ENCODE results near the gene PAFAH1B2.

PAFAH1B2 gene

DNA sequence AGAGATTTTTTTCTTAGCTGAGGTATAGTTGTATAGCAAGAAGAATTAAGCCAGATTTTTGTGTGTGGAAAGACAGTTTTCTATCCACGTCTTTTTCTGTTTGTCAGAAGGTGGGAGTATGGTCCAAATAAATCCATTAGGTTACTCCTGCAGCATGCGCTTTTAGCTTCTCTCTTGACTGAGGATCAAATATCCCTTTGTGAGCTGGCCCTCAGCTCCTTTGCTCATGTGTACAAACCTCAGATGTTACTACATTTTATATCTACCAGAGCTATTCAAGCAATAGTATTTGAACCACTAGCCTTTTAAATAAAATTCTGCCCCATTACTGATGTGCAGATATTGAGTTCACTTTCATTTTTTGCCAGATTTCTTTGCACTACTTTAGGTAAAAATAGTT is 25.6 kb downstream of the PAFAH1B2 start:
- Histone ChIP-seq H3K9ac (ENCODE audit: low read length) (no peak overlapping the region), H3K27ac (ENCODE audit: low read depth, low read length) (no peak overlapping the region), H3K27me3 (ENCODE audit: control insufficient read depth, insufficient read depth, low read length) (no peaks in the 10 kb centered on the region), H3K36me3 (ENCODE audit: control insufficient read depth, insufficient read depth, low read length) (peaks cover 7% of the 10 kb centered on the region), H3K4me3 (ENCODE audit: low read length) (no peak overlapping the region), H3K4me1 (ENCODE audit: control insufficient read depth, insufficient read depth, low read length) (peaks cover 6% of the 10 kb centered on the region)

GRCh38 chr11:117170210-117170609 is 26.1 kb downstream of the PAFAH1B2 start:
- peaks cover 6% of the 10 kb centered on the region for H3K4me1 ChIP-seq (ENCODE audit: control insufficient read depth, insufficient read depth, low read length)
- peak overlapping the region; percentile 22 for H3K27ac ChIP-seq (ENCODE audit: low read depth, low read length)
- no peak overlapping the region for H3K4me3 ChIP-seq (ENCODE audit: low read length)
- H3K36me3 ChIP-seq (ENCODE audit: control insufficient read depth, insufficient read depth, low read length) = peaks cover 7% of the 10 kb centered on the region
- H3K27me3 ChIP-seq (ENCODE audit: control insufficient read depth, insufficient read depth, low read length) = no peaks in the 10 kb centered on the region
- no peak overlapping the region for H3K9ac ChIP-seq (ENCODE audit: low read length)

GRCh38 chr11:117171007-117171403 is 26.9 kb downstream of the PAFAH1B2 start:
- no peak overlapping the region for H3K9ac ChIP-seq (ENCODE audit: low read length)
- peaks cover 6% of the 10 kb centered on the region for H3K4me1 ChIP-seq (ENCODE audit: control insufficient read depth, insufficient read depth, low read length)
- no peak overlapping the region for H3K4me3 ChIP-seq (ENCODE audit: low read length)
- peaks cover 7% of the 10 kb centered on the region for H3K36me3 ChIP-seq (ENCODE audit: control insufficient read depth, insufficient read depth, low read length)
- H3K27me3 ChIP-seq (ENCODE audit: control insufficient read depth, insufficient read depth, low read length) = no peaks in the 10 kb centered on the region
- no peak overlapping the region for H3K27ac ChIP-seq (ENCODE audit: low read depth, low read length)

GRCh38 chr11:117171404-117172061 is 27.4 kb downstream of the PAFAH1B2 start:
- Histone ChIP-seq H3K4me1 (ENCODE audit: control insufficient read depth, insufficient read depth, low read length) (peaks cover 6% of the 10 kb centered on the region), H3K9ac (ENCODE audit: low read length) (no peak overlapping the region), H3K27ac (ENCODE audit: low read depth, low read length) (peak overlapping the region; percentile 3), H3K4me3 (ENCODE audit: low read length) (no peak overlapping the region), H3K36me3 (ENCODE audit: control insufficient read depth, insufficient read depth, low read length) (peaks cover 5% of the 10 kb centered on the region), H3K27me3 (ENCODE audit: control insufficient read depth, insufficient read depth, low read length) (no peaks in the 10 kb centered on the region)

DNA sequence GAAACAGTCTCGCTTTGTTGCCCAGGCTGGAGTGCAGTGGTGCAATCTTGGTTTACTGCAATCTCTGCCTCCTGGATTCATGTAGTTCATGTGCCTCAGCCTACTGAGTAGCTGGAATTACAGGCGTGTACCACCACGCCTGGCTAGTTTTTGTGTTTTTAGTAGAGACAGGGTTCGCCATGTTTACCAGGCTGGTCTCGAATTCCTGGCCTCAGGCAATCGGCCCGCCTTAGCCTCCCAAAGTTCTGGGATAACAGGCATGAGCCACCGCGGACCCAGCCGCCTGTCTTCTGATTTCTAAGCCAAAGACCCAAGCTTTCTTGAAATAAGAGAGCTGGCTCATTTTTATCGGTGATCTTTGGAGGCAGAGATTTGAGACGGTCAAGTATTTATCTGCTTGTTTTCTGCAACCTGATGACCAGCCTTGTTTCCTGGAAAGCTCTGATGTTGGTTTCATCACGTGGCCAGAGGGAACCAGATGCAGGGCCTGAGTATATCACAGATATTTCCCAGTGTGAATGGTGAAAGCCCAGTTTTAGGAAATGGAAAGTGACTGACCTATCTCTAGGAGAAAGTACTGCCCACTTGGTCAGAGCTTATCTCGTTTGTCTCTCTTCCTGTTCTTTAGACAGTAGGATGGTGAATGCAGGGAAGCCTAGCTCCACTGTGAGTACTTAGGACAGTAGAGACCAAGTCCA is 28.8 kb downstream of the PAFAH1B2 start:
- no peak overlapping the region for H3K27ac ChIP-seq (ENCODE audit: low read depth, low read length)
- peaks cover 6% of the 10 kb centered on the region for H3K4me1 ChIP-seq (ENCODE audit: control insufficient read depth, insufficient read depth, low read length)

DNA sequence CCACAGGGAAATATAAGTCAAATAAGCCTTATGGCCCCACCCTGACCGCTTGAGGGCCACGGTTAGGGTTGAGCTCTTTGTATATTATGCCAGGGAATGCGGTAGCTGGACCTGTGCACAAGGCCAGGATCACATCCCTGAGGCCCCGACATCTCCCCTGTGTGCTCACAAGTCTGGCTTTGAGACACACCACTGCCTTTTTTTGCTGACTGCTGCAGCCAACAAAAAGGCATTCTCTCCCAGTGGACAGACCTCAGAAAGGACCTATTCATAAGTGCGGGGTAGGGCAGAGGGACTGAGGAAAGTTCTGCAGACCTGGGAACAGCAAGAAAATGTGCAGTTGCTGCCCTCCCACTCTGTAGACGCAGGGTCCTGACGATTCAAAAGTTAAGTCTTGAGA is 31.0 kb downstream of the PAFAH1B2 start:
- H3K4me1 ChIP-seq (ENCODE audit: control insufficient read depth, insufficient read depth, low read length) = peaks cover 17% of the 10 kb centered on the region
- no peak overlapping the region for H3K9ac ChIP-seq (ENCODE audit: low read length)
- H3K36me3 ChIP-seq (ENCODE audit: control insufficient read depth, insufficient read depth, low read length) = no peaks in the 10 kb centered on the region
- H3K4me3 ChIP-seq (ENCODE audit: low read length) = no peak overlapping the region
- no peaks in the 10 kb centered on the region for H3K27me3 ChIP-seq (ENCODE audit: control insufficient read depth, insufficient read depth, low read length)
- no peak overlapping the region for H3K27ac ChIP-seq (ENCODE audit: low read depth, low read length)

More for the DNA sequence above, 28.8 kb downstream of the PAFAH1B2 start:
- Histone ChIP-seq H3K4me3 (ENCODE audit: low read length) (no peak overlapping the region), H3K27me3 (ENCODE audit: control insufficient read depth, insufficient read depth, low read length) (no peaks in the 10 kb centered on the region), H3K9ac (ENCODE audit: low read length) (no peak overlapping the region), H3K36me3 (ENCODE audit: control insufficient read depth, insufficient read depth, low read length) (no peaks in the 10 kb centered on the region)

GRCh38 chr11:117175781-117176180 is 31.7 kb downstream of the PAFAH1B2 start:
- peaks cover 16% of the 10 kb centered on the region for H3K4me1 ChIP-seq (ENCODE audit: control insufficient read depth, insufficient read depth, low read length)
- H3K9ac ChIP-seq (ENCODE audit: low read length) = no peak overlapping the region
- H3K36me3 ChIP-seq (ENCODE audit: control insufficient read depth, insufficient read depth, low read length) = no peaks in the 10 kb centered on the region
- no peaks in the 10 kb centered on the region for H3K27me3 ChIP-seq (ENCODE audit: control insufficient read depth, insufficient read depth, low read length)
- H3K4me3 ChIP-seq (ENCODE audit: low read length) = no peak overlapping the region
- H3K27ac ChIP-seq (ENCODE audit: low read depth, low read length) = no peak overlapping the region

GRCh38 chr11:117176186-117176585 is 32.1 kb downstream of the PAFAH1B2 start:
- Histone ChIP-seq H3K4me1 (ENCODE audit: control insufficient read depth, insufficient read depth, low read length) (peaks cover 20% of the 10 kb centered on the region), H3K9ac (ENCODE audit: low read length) (no peak overlapping the region), H3K27ac (ENCODE audit: low read depth, low read length) (no peak overlapping the region), H3K4me3 (ENCODE audit: low read length) (no peak overlapping the region), H3K27me3 (ENCODE audit: control insufficient read depth, insufficient read depth, low read length) (no peaks in the 10 kb centered on the region), H3K36me3 (ENCODE audit: control insufficient read depth, insufficient read depth, low read length) (no peaks in the 10 kb centered on the region)

- H3K4me3 ChIP-seq (ENCODE audit: low read length) = peak overlapping the region; percentile 92
- H3K27ac ChIP-seq (ENCODE audit: low read depth, low read length) = peak overlapping the region; percentile 94
- peaks cover 9% of the 10 kb centered on the region for H3K36me3 ChIP-seq (ENCODE audit: control insufficient read depth, insufficient read depth, low read length)
- peak overlapping the region; percentile 84 for H3K9ac ChIP-seq (ENCODE audit: low read length)
- H3K27me3 ChIP-seq (ENCODE audit: control insufficient read depth, insufficient read depth, low read length) = no peaks in the 10 kb centered on the region
- H3K4me1 ChIP-seq (ENCODE audit: control insufficient read depth, insufficient read depth, low read length) = peaks cover 23% of the 10 kb centered on the region
Observed at GRCh38 chr11:117177534-117178209, 33.6 kb downstream of the PAFAH1B2 start.

GRCh38 chr11:117178210-117179034 is 34.3 kb downstream of the PAFAH1B2 start, which contains the start of gene SIDT2:
Gene SIDT2 (plus strand): TSS chr11:117178743. CDS start chr11:117179264, 521 bp downstream.
- Histone ChIP-seq H3K27me3 (ENCODE audit: control insufficient read depth, insufficient read depth, low read length) (no peaks in the 10 kb centered on the region), H3K9ac (ENCODE audit: low read length) (peak within 1 kb of the TSS; percentile 84), H3K36me3 (ENCODE audit: control insufficient read depth, insufficient read depth, low read length) (peaks cover 10% of the 10 kb centered on the region), H3K4me3 (ENCODE audit: low read length) (peak within 1 kb of the TSS; percentile 92), H3K27ac (ENCODE audit: low read depth, low read length) (peak within 1 kb of the TSS; percentile 94), H3K4me1 (ENCODE audit: control insufficient read depth, insufficient read depth, low read length) (peaks cover 23% of the 10 kb centered on the region)

GRCh38 chr11:117179048-117179999 is 35.2 kb downstream of the PAFAH1B2 start:
- Histone ChIP-seq H3K27ac (ENCODE audit: low read depth, low read length) (peak overlapping the region; percentile 94), H3K27me3 (ENCODE audit: control insufficient read depth, insufficient read depth, low read length) (no peaks in the 10 kb centered on the region), H3K4me1 (ENCODE audit: control insufficient read depth, insufficient read depth, low read length) (peaks cover 23% of the 10 kb centered on the region)

More at GRCh38 chr11:117179048-117179999, 35.2 kb downstream of the PAFAH1B2 start:
- H3K36me3 ChIP-seq (ENCODE audit: control insufficient read depth, insufficient read depth, low read length) = peaks cover 14% of the 10 kb centered on the region
- peak overlapping the region; percentile 92 for H3K4me3 ChIP-seq (ENCODE audit: low read length)
- peak overlapping the region; percentile 84 for H3K9ac ChIP-seq (ENCODE audit: low read length)
